NCI-H1417 (cell line): ENCODE measurements around the gene ACTL6B.

ENCODE experiments used
- DNase-seq, 3 experiments: peaks; one replicate each; lab custom pipeline; 2025; lab: John Stamatoyannopoulos, UW

ACTL6B gene

GRCh38 chr7:100600730-100601038 lies 55.6 kb downstream of the ACTL6B start:
- no peak for DNase-seq

- no peak for DNase-seq
These were observed 56.1 kb downstream of the ACTL6B start for GRCh38 chr7:100599911-100600729.

- DNase-seq, result no peak
These were observed 57.8 kb downstream of the ACTL6B start for GRCh38 chr7:100598425-100598824.

- no peak for DNase-seq
These were observed 61.1 kb downstream of the ACTL6B start for GRCh38 chr7:100595188-100595587.
